Fibroblast of lung (primary cell): Measurements from ENCODE around the gene IL1RAPL2. TPM values are rescaled to one million over a fixed set of nuclear protein-coding genes. Genes with fewer than 3 reads are reported as not detected.

ENCODE experiments used
- DNase-seq, 2 donors: peaks; one replicate each; pipeline versions ENCODE4 v3.0.0 to v3.0.0-alpha.2; 2010; ENCODE audit warnings: low read depth in 2 of 2
- H2AFZ ChIP-seq: 2 replicates; pipeline ENCODE4 v1.5.1; 2012; ENCODE audit warnings: low read length, control low read depth, inconsistent platforms
- H3K27ac ChIP-seq: 2 replicates; pipeline ENCODE4 v1.5.1; 2011; ENCODE audit warnings: low read length, control low read depth; ENCODE audit not compliant: insufficient read depth
- H3K27me3 ChIP-seq: 2 replicates; pipeline ENCODE4 v1.5.1; 2011; ENCODE audit warnings: mild to moderate bottlenecking, low read length; ENCODE audit not compliant: control insufficient read depth, insufficient read depth
- H3K36me3 ChIP-seq: 2 replicates; pipeline ENCODE4 v1.5.1; 2011; ENCODE audit warnings: low read length; ENCODE audit not compliant: control insufficient read depth, insufficient read depth
- H3K4me1 ChIP-seq: 2 replicates; pipeline ENCODE4 v1.5.1; 2011; ENCODE audit warnings: low read length; ENCODE audit not compliant: control insufficient read depth, insufficient read depth; ENCODE audit errors: extremely low read depth
- H3K4me2 ChIP-seq: 2 replicates; pipeline ENCODE4 v1.5.1; 2011; ENCODE audit warnings: low read length, control low read depth; ENCODE audit not compliant: insufficient read depth; ENCODE audit errors: extremely low read depth
- H3K4me3 ChIP-seq, 4 experiments: fragments of 200-600 bp in 1 of 4; sonication (generic) in 1 of 4; replicated peaks in 1 of 4; 2 replicates each; pipeline ENCODE4 v1.5.1; 2011 to 2016; ENCODE audit warnings: low read length in 4 of 4, low read depth in 3 of 4, mild to moderate bottlenecking in 3 of 4, control low read depth in 2 of 4, inconsistent platforms in 1 of 4, mixed read lengths in 1 of 4; ENCODE audit not compliant: insufficient read depth in 1 of 4; ENCODE audit errors: control extremely low read depth in 1 of 4
- H3K79me2 ChIP-seq: 2 replicates; pipeline ENCODE4 v1.5.1; 2012; ENCODE audit warnings: mild to moderate bottlenecking, low read length, inconsistent platforms; ENCODE audit not compliant: control insufficient read depth, insufficient read depth
- H3K9ac ChIP-seq: 2 replicates; pipeline ENCODE4 v1.5.1; 2011; ENCODE audit warnings: mild to moderate bottlenecking, low read length, control low read depth; ENCODE audit not compliant: insufficient read depth
- H3K9me3 ChIP-seq: 2 replicates; pipeline ENCODE4 v1.5.1; 2012; ENCODE audit warnings: low read depth, low read length; ENCODE audit not compliant: control insufficient read depth, insufficient read depth
- H4K20me1 ChIP-seq: 2 replicates; pipeline ENCODE4 v1.5.1; 2011; ENCODE audit warnings: low read length; ENCODE audit not compliant: control insufficient read depth, insufficient read depth; ENCODE audit errors: extremely low read depth
- EZH2 ChIP-seq: IDR thresholded peaks from 2 replicates; pipeline ENCODE4 v1.5.1; 2012; ENCODE audit warnings: low read length, control low read depth, mild to moderate bottlenecking; ENCODE audit errors: missing control alignments
- polyA plus RNA-seq, 2 donors: library from polyadenylated mRNA; depleted of rRNA in 1 of 2; stranded (reverse) in 1 of 2; unstranded in 1 of 2; fragments of >200 nt; gene quantifications; 2 replicates each; pipeline ENCODE4 v1.2.1, GENCODE V29; 2011 to 2012; ENCODE audit warnings: missing spikeins in 1 of 2
- total RNA-seq: library from RNA; depleted of rRNA; stranded (reverse); fragments of >200 nt; gene quantifications from 2 replicates; pipeline ENCODE4 v1.2.1, GENCODE V29; 2014
- TF ChIP-seq, protein P1 (sequence below), 2 donors: IDR thresholded peaks in 1 of 2; conservative IDR thresholded peaks in 1 of 2; 1 replicate in 1 of 2; 2 replicates in 1 of 2; pipeline ENCODE4 v1.5.1; 2011 to 2012; ENCODE audit warnings: low read length in 2 of 2, control low read depth in 1 of 2, inconsistent platforms in 1 of 2, low read depth in 1 of 2, mild to moderate bottlenecking in 1 of 2

Gene IL1RAPL2
- total and polyA plus RNA-seq, 2 donors (not counting 1 experiment from before 2014, with no cell fraction given): 0.22 TPM; not detected in 1

DNA sequence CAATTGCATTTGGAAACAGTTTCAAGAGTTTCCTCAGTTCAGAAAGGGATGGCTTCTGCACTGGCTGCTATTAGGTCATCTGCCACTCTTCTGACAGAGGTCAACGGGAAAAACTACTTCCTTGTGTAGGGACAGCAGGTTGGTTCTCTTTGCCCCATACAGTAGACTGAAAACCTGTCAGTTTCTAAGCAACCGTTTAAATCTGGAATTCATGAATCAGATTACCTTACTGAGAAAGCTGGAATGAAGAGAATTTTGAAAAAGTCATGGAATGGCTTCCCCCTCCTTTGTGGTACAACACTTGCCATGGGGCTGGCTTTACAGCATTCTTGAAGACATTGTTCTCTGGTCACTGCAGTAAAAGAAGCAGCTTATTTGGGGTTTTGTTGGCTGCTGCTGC, 240.3 kb downstream of the IL1RAPL2 start:
- H3K79me2 ChIP-seq: no peaks in the 10 kb centered on the region
- no peaks in the 10 kb centered on the region for H3K4me1 ChIP-seq
- H3K36me3 ChIP-seq: no peaks in the 10 kb centered on the region
- no peak overlapping the region for H3K27ac ChIP-seq
- TF ChIP-seq, protein P1, sequence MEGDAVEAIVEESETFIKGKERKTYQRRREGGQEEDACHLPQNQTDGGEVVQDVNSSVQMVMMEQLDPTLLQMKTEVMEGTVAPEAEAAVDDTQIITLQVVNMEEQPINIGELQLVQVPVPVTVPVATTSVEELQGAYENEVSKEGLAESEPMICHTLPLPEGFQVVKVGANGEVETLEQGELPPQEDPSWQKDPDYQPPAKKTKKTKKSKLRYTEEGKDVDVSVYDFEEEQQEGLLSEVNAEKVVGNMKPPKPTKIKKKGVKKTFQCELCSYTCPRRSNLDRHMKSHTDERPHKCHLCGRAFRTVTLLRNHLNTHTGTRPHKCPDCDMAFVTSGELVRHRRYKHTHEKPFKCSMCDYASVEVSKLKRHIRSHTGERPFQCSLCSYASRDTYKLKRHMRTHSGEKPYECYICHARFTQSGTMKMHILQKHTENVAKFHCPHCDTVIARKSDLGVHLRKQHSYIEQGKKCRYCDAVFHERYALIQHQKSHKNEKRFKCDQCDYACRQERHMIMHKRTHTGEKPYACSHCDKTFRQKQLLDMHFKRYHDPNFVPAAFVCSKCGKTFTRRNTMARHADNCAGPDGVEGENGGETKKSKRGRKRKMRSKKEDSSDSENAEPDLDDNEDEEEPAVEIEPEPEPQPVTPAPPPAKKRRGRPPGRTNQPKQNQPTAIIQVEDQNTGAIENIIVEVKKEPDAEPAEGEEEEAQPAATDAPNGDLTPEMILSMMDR (conservative IDR thresholded peaks at IDR 0.05 in 1 of 2, IDR thresholded peaks at IDR 0.05 in 1 of 2; ENCODE audit: low read depth in 1 of 2, low read length in 2 of 2): no peak
- TF ChIP-seq EZH2: no peak
- no peaks in the 10 kb centered on the region for H3K27me3 ChIP-seq
- H2AFZ ChIP-seq: no peak overlapping the region
- no peaks in the 10 kb centered on the region for H4K20me1 ChIP-seq
- no peaks in the 10 kb centered on the region for H3K9me3 ChIP-seq
- no peak overlapping the region for H3K9ac ChIP-seq
- DNase-seq: peak in 1 of 2 donors; percentile 32
- H3K4me3 ChIP-seq: no peak overlapping the region
- H3K4me2 ChIP-seq: no peak overlapping the region

DNA sequence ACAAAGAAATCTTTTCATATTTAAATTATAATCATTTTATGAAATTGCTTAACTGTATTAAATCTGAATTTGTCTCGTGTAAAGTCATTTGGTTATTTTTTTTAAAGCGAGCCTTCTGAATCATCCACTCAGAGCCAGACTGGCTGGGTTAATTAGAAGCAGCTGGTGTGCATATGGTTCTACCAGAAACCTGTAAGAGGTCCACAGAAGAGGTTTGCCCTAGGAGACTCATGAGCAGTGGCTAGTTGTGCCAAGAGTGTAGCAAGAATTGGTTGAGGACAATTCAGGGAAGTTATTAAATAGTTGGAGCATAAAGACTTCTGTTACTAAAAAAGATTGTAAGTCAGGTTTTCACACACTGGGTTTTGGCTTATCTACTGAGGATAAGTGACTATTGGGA, 267.4 kb downstream of the IL1RAPL2 start:
- Histone ChIP-seq H3K27ac (no peak overlapping the region), H2AFZ (no peak overlapping the region), H3K4me1 (no peaks in the 10 kb centered on the region), H3K9me3 (no peaks in the 10 kb centered on the region), H3K27me3 (no peaks in the 10 kb centered on the region), H3K79me2 (no peaks in the 10 kb centered on the region), H4K20me1 (no peaks in the 10 kb centered on the region), H3K4me3 (no peak overlapping the region), H3K36me3 (no peaks in the 10 kb centered on the region), H3K9ac (no peak overlapping the region), H3K4me2 (no peak overlapping the region)
- TF ChIP-seq, protein P1 (conservative IDR thresholded peaks at IDR 0.05 in 1 of 2, IDR thresholded peaks at IDR 0.05 in 1 of 2; ENCODE audit: low read depth in 1 of 2, low read length in 2 of 2): no peak
- no peak for TF ChIP-seq EZH2
- peak; percentile 9 to 66 for DNase-seq

DNA sequence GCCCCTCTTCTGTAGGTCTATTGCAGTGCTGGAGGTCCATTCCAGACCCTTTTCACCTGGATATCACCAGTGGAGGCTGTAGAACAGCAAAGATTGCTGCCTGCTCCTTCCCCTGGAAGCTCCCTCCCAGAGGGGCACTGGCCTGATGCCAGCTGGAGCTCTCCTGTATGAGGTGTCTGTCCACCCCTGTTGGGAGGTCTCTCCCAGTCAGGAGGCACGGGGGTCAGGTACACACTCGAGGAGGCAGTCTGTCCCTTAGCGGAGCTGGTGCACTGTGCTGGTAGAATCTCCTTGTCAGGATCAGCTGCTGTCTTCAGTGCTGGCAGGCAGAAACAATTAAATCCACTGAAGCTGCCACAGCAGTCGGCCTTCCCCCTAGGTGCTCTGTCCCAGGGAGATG, 276.6 kb downstream of the IL1RAPL2 start:
- Histone ChIP-seq H3K9ac (no peak overlapping the region), H3K4me3 (no peak overlapping the region), H3K27ac (no peak overlapping the region), H4K20me1 (no peaks in the 10 kb centered on the region), H2AFZ (no peak overlapping the region), H3K27me3 (no peaks in the 10 kb centered on the region), H3K4me1 (no peaks in the 10 kb centered on the region), H3K9me3 (no peaks in the 10 kb centered on the region), H3K36me3 (no peaks in the 10 kb centered on the region), H3K79me2 (no peaks in the 10 kb centered on the region), H3K4me2 (no peak overlapping the region)
- no peak for DNase-seq
- TF ChIP-seq, protein P1 (conservative IDR thresholded peaks at IDR 0.05 in 1 of 2, IDR thresholded peaks at IDR 0.05 in 1 of 2; ENCODE audit: low read depth in 1 of 2, low read length in 2 of 2): no peak
- TF ChIP-seq EZH2: no peak
